OCI-LY3 (cell line): ENCODE results near the gene PTTG1IP.
"Not testable (repeated sequence)": the region's sequence is repeated elsewhere in the genome, so short reads cannot be mapped to it uniquely, and the experiment has no call there.

Experiments used
- H2AFZ ChIP-seq: fragments of 200-600, 300-600 bp; shearing (Covaris generic); 2 replicates; pipeline ENCODE4 v1.6.0; 2014; ENCODE audit warnings: antibody characterized with exemption, low read depth, low read length
- H3K27ac ChIP-seq: fragments of 200-600, 300-600 bp; sonication (generic); 2 replicates; pipeline ENCODE4 v1.5.1; 2014; ENCODE audit warnings: mild to moderate bottlenecking, low read length, moderate library complexity, mixed read lengths
- H3K27me3 ChIP-seq: fragments of 200-600, 300-600 bp; sonication (generic); 2 replicates; pipeline ENCODE4 v1.6.1; 2014; ENCODE audit warnings: low read depth, low read length, mixed read lengths
- H3K36me3 ChIP-seq: fragments of 200-600, 300-600 bp; sonication (generic); replicated peaks from 2 replicates; pipeline ENCODE3; 2014; ENCODE audit warnings: low read depth, low read length, mixed read lengths
- H3K4me1 ChIP-seq: fragments of 300-600, 200-600 bp; sonication (generic); 2 replicates; pipeline ENCODE4 v1.6.1; 2014; ENCODE audit warnings: low read length, mixed read lengths
- H3K4me2 ChIP-seq: fragments of 200-600, 300-600 bp; sonication (generic); 2 replicates; pipeline ENCODE4 v1.6.1; 2014; ENCODE audit warnings: low read length, mixed read lengths
- H3K4me3 ChIP-seq: fragments of 300-600, 200-600 bp; sonication (generic); 2 replicates; pipeline ENCODE4 v1.5.1; 2014; ENCODE audit warnings: antibody characterized with exemption, mild to moderate bottlenecking, low read length, moderate library complexity
- H3K79me2 ChIP-seq: fragments of 300-600, 200-600 bp; shearing (Covaris generic); 2 replicates; pipeline ENCODE4 v1.6.1; 2014; ENCODE audit warnings: mild to moderate bottlenecking, low read length, mixed read lengths
- H3K9ac ChIP-seq: fragments of 300-600, 200-600 bp; shearing (Covaris generic); 2 replicates; pipeline ENCODE4 v1.6.0; 2014; ENCODE audit warnings: mild to moderate bottlenecking, low read length, moderate library complexity
- H3K9me3 ChIP-seq: fragments of 200-600, 300-600 bp; shearing (Covaris generic); 2 replicates; pipeline ENCODE4 v1.6.1; 2014; ENCODE audit warnings: low read length, mixed read lengths; ENCODE audit not compliant: insufficient read depth
- H4K20me1 ChIP-seq: fragments of 200-600, 300-600 bp; sonication (generic); 2 replicates; pipeline ENCODE4 v1.6.1; 2016; ENCODE audit warnings: low read length, mixed read lengths; ENCODE audit not compliant: insufficient read depth
- EZH2phosphoT487 ChIP-seq: fragments of 200-600 bp; shearing (Covaris generic); IDR thresholded peaks from 2 replicates; pipeline ENCODE4 v1.6.1; 2018; ENCODE audit warnings: antibody characterized with exemption, mixed run types, low read depth
- TF ChIP-seq, protein P1 (sequence below): fragments of 200-600, 300-600 bp; sonication (generic); IDR thresholded peaks from 2 replicates; pipeline ENCODE4 v1.5.1; 2014; ENCODE audit warnings: antibody characterized with exemption, low read length, low read depth

PTTG1IP gene

DNA sequence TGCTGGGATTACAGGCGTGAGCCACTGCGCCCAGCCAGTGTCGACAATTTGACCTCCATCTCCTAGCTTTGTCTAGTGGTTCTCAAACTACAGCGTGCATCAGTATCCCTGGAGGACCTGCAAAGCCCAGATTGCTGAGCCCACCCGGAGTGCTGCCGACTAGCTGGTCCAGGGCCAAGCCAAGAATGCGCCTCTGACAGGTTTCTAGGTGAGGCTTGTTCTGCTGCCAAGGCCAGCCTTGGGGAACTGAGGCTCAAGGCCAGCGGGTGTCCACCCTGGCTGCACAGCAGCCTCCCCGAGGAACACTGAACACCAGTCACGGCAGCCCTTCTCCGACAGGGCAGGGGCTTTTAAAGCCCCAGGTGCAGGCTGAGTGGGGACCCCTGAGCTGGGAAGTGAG lies 9.8 kb upstream of the PTTG1IP start:
- Histone ChIP-seq H4K20me1 (no peaks in the 10 kb centered on the region), H3K4me1 (peaks cover 44% of the 10 kb centered on the region), H3K9me3 (no peaks in the 10 kb centered on the region), H3K27ac (no peak overlapping the region), H2AFZ (no peak overlapping the region), H3K4me2 (no peak overlapping the region), H3K4me3 (no peak overlapping the region), H3K36me3 (no peaks in the 10 kb centered on the region), H3K27me3 (no peaks in the 10 kb centered on the region), H3K9ac (no peak overlapping the region), H3K79me2 (no peaks in the 10 kb centered on the region)
- no peak for TF ChIP-seq EZH2phosphoT487
- TF ChIP-seq, protein P1, sequence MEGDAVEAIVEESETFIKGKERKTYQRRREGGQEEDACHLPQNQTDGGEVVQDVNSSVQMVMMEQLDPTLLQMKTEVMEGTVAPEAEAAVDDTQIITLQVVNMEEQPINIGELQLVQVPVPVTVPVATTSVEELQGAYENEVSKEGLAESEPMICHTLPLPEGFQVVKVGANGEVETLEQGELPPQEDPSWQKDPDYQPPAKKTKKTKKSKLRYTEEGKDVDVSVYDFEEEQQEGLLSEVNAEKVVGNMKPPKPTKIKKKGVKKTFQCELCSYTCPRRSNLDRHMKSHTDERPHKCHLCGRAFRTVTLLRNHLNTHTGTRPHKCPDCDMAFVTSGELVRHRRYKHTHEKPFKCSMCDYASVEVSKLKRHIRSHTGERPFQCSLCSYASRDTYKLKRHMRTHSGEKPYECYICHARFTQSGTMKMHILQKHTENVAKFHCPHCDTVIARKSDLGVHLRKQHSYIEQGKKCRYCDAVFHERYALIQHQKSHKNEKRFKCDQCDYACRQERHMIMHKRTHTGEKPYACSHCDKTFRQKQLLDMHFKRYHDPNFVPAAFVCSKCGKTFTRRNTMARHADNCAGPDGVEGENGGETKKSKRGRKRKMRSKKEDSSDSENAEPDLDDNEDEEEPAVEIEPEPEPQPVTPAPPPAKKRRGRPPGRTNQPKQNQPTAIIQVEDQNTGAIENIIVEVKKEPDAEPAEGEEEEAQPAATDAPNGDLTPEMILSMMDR, result no peak

DNA sequence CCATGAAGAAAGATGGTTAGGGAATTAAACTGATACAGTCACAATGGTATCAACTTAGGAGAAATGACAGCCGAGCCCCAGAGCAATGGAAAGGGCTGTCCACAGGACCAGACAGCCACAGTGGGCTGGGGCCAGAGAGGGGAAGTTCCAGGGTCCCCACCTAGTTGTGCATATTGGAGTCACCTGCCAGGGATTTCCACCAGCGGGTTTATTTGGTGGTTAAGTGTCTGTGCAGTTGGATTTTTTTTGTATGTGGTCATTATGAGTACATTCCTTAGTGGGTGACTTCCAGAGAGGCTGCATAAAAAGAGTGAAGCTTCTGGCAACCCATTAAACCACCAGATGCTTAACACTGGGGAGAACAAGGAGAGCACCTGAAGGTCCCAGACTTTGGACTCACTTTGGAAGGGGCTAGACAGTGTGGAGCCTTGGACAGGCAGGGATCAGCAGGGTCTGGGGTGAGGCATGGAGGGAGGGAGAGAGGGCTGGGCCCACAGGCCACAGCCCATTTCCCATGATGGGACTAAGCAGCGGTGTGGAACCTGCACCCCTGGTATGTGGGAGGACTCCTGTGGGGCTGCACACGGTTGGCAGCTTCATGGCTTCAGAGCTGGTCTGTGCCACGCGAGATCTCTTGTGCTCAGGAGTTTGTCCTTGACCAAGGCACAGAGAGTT lies 7.8 kb upstream of the PTTG1IP start:
- no peaks in the 10 kb centered on the region for H3K79me2 ChIP-seq
- peak overlapping the region; percentile 16; the same call in 1 of the 2 replicates for H3K9ac ChIP-seq
- H3K27me3 ChIP-seq, result no peaks in the 10 kb centered on the region
- peak overlapping the region; percentile 60 for H3K27ac ChIP-seq
- peak overlapping the region; percentile 63 for H3K4me2 ChIP-seq
- peak overlapping the region; percentile 26; the same call in 1 of the 2 replicates for H3K4me3 ChIP-seq
- H3K4me1 ChIP-seq, result peaks cover 52% of the 10 kb centered on the region
- H3K36me3 ChIP-seq, result no peaks in the 10 kb centered on the region
- H3K9me3 ChIP-seq, result no peaks in the 10 kb centered on the region
- no peak for TF ChIP-seq EZH2phosphoT487
- TF ChIP-seq, protein P1, result no peak
- peak overlapping the region; percentile 43; the same call in 1 of the 2 replicates for H2AFZ ChIP-seq
- H4K20me1 ChIP-seq, result no peaks in the 10 kb centered on the region

DNA sequence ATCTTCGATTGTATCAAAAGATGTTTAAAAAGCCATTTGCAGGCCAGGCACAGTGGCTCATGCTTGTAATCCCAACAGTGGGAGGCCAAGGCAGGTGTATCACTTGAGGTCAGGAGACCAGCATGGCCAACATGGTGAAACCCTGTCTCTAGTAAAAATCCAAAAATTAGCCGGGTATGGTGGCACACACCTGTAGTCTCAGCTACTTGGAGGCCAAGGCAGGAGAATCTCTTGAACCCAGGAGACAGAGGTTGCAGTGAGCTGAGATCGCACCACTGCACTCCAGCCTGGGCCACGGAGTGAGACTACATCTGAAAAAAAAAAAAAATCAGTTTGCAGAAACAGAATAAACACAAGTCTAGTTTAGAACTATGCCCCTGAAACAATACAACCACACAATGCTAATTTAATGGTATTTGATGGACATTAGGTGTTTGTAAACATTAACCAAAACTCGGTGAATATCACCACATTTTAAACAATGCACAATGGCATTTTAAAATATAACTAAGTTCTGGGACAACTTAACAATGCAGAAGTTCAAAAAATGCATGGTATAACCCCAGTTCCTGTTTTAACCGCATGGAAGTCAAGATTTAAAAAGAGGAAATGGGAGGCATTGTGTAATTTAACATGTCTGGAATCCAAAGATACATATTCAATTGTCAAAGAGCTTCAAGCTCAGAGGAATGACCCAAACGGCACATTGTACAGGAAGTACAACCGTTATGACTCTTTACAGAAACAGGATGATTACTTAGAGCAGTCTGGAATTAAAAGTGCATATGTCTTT lies 7.1 kb upstream of the PTTG1IP start:
- Histone ChIP-seq H3K9ac (peak overlapping the region; percentile 16; the same call in 1 of the 2 replicates), H3K27ac (peak overlapping the region; percentile 60), H3K27me3 (no peaks in the 10 kb centered on the region), H3K9me3 (no peaks in the 10 kb centered on the region), H3K4me1 (peaks cover 55% of the 10 kb centered on the region), H4K20me1 (no peaks in the 10 kb centered on the region), H3K4me3 (peak overlapping the region; percentile 26; the same call in 1 of the 2 replicates), H3K36me3 (no peaks in the 10 kb centered on the region), H3K4me2 (peak overlapping the region; percentile 63), H2AFZ (0 out of 2 replicates have a peak overlapping the region, but pooled peaks have one; percentile 43), H3K79me2 (no peaks in the 10 kb centered on the region)
- no peak for TF ChIP-seq EZH2phosphoT487
- TF ChIP-seq, protein P1, result no peak

DNA sequence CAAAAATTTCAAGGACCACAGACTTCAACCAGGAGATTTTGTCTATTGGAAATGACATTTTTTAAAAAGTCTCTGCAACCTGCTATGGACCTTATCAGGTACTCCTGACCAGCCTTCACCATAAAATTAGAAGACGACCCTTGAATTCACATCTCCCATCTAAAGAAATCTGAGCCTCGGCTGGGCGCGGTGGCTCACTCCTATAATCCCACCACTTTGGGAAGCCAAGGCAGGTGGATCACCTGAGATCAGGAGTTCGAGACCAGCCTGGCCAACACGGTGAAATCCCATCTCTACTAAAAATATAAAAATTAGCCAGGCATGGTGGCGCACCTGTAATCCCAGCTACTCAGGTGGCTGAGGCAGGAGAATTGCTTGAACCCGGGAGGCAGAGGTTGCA lies 5.7 kb upstream of the PTTG1IP start:
- peak overlapping the region; percentile 81 for H3K27ac ChIP-seq
- not testable (repeated sequence) for H3K79me2 ChIP-seq, H3K27me3 ChIP-seq, H4K20me1 ChIP-seq, H3K9ac ChIP-seq, H2AFZ ChIP-seq, H3K9me3 ChIP-seq, H3K36me3 ChIP-seq, H3K4me3 ChIP-seq
- H3K4me2 ChIP-seq, result peak overlapping the region; percentile 77
- H3K4me1 ChIP-seq, result peaks cover 63% of the 10 kb centered on the region
